IPS-NIHi11 (cell line): Measurements from ENCODE around the gene SAFB2.
A peak's percentile ranks its signal among the peaks of the same experiment; 100 is the strongest.

Experiments used
- DNase-seq: peaks from one replicate; pipeline ENCODE4 v3.0.0; 2012; ENCODE audit warnings: mixed read lengths, low spot score

The SAFB2 gene

DNA sequence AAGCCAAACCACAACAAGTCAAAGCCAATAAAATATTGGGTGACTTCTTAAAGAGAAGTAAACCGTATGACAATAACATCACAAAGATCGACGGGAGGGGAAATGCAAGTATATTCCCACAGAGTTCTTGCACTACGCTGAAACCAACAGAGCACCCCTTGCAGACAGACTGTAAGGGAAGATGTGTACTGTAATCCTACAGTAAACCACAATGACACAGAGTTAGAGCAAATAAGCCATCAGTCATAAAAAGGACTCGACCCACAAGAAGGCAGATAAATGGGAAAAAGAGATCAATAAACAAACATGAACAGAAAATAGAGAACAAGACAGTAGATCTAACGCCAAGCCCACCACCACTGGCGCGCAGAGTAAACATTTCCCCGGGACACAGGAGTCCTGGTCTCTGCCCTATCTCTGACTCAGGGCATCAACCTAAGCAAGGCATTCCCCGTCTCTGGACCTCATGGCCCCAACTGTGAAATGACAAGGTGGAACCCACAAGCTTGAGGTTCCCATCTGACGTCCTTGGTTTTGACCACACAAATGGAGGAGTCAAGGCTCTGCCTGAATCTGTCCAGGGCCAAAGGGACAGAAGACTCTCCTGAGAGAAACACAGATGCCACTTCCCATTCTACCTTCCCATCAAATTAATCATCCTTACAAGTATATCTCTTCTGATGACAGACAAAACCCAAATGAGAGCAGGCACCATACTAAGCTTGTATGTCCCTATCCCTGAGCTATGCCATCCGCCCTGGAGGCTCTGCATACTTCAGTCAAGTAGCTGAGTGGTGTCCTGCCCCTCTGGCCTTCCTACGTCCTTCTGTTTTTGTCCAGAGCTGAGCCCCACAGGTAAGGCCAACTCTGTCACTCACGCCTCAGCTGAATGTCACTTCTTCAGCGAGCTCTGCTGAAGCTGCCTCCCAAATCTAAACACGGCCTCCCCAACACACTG is 15.0 kb downstream of the SAFB2 start:
- DNase-seq = no peak

DNA sequence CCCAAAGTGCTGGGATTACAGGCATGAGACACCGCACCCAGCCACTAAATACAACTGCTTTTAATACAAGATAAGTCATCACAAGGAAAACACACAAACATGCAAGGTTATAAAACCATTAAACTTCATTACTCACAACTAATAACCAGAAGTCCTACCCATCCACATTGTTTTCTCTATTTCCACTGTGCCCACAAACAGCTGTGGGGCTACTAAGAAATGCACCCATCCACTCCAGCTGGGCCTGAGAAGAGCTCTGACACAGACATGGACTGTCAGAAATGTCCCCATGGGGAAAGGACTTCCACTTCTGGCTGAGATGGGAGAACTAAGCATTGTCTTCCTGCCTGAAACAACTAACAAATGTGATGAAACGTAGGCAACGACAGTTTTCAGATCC is 17.2 kb downstream of the SAFB2 start:
- no peak for DNase-seq

DNA sequence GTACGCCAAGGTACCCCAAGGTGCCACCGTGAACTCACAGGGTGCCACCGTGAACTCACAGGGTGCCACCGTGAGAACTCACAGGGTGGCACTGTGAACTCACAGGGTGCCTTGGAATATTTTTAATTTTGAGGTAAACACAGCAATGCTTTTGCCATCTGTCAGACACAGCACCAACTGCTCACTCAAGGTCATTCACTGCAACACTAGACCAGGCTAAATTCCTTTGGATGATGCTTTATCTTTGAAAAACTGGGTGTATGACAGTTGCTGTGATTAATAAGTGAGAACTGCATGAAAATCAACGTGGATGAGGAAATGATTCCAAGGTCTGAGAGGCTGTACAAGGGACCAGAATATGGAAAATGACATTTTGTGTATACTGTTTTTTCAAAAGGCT is 18.9 kb downstream of the SAFB2 start:
- DNase-seq = no peak

DNA sequence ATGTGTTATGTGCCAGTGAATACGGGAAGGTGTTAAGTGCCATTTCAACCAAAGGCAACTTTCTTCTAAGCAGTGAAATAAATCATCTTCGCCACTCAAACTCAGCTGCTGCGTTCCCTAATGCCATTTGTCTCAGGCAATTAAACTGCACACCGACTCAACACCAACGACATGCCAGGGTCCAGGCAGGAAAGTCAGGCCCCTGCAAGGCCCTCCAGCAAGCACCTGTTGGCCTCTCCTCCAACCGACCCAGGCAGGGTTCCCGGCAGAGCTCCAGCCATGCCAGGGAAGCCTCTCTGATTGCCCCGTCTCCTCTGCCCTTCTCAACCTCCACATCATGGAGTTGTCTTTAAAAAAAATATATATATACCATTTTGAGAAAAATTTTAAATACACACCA is 21.8 kb downstream of the SAFB2 start:
- no peak for DNase-seq

DNA sequence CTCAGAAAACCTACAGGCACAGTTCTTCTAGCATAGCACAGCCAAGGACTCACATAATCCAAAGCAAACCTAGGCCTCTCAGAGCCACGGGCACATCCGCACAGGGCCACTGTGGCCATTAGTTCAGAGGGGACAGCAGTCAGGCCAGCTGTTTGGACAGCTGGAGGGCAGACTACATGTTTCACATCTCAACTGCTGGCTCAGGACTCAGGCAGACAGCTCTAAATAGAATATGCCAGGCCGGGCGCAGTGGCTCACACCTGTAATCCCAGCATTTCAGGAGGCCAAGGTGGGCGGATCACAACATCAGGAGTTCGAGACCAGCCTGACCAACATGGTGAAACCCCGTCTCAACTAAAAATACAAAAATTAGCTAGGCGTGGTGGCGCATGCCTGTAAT is 26.8 kb downstream of the SAFB2 start:
- no peak for DNase-seq

DNA sequence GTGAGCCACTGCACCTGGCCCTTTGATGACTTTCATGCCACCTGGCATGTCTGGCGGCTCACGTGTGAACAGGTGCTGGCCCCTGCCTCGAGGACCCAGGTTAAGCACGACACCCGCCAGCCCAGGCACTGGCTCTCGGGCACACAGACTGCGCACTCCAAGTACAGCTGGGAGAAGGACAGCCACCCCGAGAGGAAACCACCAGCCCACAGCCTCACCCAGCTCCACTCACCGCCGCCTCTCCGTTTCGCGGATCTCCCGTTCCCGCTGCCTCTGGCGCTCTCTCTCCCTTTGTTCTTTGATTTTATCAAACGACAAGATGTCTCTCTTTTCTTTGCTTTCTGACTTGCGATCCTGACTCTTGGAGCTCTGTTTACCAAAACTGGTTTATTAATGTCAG is 27.4 kb downstream of the SAFB2 start:
- DNase-seq = no peak

DNA sequence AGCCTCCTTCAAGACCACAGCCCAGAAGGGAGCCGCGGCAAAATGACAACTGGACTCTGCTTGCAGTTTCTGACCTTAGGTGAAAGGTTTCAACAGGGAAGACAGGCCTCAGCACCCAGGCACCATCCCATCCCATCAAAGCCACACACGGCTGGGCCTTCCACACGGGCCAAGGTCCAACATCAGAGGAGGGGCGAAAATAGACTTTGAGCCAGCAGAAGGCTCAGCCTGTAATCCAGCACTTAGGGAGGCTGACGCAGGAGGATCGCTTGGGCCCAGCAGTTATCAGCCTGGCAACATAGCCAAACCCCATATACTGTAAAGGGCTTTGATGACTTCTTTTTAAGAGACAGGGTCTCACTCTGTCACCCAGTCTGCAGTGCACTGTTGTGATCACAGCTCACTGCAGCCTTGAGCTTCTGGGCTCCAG is 28.0 kb downstream of the SAFB2 start:
- no peak for DNase-seq

DNA sequence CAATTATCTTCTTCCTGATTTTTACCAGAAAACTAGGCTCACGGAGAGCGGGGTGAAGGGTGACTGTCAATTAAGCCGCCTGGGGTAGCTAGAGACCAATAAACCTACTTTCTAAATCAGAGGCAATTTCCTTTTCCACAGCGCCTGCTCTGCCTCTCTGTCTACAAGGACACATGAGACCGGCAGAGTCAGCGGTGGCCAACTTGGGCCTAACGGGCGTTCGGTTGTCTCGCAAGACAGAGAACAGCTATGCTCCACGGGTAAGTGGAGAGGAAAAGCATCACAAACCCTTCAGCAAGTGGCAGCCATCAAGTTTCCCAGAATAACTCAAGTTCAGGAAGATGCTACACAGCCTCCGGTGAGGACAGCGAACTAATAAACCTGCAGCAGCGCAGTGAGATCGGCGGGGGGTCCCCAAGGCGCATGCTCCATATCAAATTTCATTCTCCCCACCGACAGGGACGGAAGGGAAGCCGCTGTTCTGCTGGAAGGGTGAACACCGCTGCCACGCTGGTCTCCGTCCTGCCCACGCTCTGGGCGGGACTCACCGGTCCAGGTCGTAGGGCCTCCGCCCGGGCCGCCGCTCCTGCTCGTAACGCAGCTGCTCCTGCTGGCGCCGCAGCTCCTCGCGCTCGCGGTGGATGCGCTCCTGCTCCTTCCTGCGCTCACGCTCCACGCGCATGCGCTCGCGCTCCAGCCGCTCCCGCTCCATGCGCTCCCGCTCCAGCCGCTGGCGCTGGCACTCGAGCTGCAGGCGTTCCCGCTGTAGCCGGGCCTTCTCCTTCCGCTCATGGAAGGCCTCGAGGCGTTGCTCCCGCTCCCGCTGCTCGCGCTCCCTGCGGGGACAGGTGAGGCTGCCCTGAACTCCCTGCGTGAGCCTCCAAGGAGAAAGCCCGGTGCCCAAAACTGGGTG is 29.0 kb downstream of the SAFB2 start:
- DNase-seq = no peak

DNA sequence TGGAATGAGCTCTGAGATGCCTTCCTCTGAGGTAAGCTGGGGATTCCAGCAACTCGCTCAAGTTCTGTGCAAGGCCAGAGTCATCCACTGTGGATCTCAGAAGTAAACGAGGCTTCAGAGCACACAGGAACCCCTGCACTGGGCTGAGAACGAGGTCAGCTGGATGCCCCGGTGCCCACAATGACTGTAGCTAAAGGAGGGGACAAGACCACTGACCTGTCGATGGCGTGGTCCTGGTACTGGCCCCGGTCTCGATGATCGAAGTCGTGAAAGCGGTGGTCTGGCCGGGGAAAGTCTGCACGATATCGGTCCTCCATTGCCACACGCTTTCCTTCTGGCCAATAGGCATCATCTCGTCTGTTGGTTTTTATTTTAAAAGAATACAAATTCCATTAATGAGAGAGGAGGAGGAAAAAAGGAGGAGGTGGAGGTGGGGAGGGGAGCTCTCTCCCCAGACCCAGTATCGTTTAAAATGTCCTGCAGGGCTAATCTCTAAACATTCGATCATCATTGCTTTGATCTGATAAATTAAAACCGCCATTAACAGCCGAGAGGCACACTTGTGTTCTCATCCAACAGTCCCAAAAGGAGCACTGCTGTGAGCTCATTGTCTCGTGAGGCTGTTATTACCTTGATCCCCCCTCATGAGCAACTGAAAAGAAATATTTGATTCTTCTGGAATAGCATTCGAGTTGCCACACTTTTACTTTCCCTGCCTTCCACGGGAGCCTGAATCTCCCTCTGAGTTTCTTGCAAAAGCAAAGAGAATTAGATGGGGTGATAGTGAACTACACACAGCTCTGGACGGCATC is 29.8 kb downstream of the SAFB2 start:
- no peak for DNase-seq

DNA sequence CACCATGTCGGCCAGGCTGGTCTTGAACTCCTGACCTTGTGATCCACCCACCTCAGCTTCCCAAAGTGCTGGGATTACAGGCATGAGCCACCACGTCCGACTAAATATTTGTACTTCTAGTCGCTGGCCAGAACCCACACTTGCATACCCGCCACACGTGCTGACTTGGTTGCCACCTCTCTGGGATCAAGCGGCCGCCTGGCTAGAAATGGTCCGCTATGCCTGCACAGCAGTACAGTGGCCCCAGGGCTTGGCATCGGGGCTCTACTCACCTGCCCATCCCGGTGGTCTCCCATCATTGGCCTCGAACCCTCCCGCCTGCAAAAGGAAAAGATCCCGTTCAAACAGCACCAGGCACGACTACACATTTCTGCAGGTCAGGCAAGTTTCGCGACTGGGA is 31.1 kb downstream of the SAFB2 start:
- DNase-seq = no peak

DNA sequence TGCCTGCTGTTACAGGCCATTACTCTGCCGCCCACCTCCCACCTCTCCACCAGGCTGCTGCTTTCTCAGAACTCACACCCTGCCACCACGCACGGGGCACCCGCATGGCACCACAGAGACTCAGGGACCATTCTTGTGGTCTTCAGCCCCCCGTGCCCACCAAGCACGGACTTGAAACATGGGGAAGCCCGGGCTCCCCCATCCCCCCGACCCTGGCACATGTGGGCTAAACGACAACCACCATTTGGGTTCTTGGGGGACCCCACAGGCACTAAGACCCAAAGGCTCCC is 31.8 kb downstream of the SAFB2 start:
- no peak for DNase-seq

DNA sequence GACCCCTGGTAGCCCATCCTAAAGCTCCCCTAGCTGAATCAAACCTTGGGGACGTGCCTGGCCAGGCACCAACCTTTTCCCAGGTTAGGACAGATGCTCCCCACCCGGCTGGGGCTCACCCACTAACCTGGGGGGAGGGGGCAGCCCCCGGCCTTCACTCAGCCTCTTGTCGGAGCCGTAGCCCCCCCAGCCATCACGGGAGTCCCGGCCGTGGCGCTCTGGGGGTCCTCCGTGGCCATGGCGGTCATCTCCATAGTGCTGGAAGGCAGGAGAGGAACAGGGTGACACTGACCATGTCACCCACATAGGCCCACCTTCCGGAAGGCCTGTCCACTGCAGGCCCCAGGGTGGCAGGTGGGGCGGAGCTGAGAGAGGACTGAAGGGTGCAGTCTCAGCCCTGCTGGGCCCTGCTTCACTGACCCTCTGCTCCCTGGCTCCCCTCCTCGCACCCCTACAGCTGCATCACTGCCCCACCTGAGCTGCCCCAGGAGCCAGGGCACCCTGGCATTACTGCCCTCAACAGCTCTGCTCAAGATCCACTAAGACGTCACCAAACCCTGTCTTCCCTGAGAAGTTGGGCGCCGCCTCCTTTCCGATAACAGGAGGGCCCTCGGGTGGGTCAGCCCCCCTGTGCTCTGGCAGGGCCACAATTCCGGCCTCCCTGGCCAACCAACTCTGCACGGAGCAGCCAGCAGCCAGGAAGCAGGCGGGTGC is 32.3 kb downstream of the SAFB2 start:
- DNase-seq = no peak

DNA sequence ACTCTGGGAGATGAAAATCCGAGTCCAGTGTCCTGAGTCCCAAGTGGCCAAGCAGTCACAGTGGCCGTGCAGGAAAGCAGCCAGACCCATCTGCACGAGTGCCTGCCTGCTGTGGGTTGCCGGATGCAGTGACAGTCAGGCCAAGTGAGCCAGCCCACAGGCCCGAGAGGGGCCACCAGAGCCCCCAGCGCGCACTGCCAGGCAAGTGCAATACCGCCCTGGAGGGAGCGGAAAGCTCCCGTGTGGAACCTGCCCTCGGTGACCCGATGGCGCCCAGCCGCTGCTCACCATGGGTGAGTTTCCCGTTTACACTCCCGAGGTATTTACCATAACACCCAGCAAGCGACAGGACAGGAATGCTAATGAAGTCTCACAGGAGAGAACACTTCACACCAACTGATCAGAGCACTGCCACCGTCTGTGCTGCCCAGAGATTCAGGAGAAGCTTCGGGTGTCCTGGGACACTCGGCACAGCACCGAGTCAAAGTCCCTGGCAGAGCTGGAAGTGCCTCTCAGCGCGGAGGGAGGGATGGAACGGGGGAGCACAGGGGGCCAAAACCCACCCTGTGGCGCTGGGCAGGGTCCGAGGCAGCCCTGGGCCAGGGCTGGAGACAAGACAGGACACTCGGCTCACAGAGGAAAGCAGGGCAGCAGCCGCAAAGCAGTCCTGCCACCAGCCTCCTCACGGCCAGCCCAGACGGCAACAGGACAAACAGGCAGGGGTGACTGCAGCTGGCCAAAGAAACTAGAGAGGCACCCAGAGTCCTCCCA is 33.5 kb downstream of the SAFB2 start:
- no peak for DNase-seq

DNA sequence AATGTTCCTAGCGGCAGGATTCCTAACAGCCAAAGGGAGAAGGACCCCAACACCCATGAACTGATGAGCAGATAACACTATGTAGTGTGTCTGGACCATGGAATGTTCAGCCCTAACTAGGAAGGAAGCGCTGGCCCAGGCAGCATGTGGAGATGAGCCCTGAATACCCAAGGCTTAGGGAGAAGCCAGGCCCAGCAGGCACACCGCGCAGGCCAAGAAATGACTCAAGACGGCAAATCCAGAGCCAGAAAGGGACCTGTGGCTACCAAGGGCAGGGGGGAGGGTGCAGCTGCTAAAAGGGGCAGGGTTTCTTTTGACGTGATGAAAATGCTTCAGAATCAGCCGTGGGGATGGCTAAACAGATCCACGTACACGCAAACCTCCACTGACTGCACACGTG is 34.1 kb downstream of the SAFB2 start:
- no peak for DNase-seq

DNA sequence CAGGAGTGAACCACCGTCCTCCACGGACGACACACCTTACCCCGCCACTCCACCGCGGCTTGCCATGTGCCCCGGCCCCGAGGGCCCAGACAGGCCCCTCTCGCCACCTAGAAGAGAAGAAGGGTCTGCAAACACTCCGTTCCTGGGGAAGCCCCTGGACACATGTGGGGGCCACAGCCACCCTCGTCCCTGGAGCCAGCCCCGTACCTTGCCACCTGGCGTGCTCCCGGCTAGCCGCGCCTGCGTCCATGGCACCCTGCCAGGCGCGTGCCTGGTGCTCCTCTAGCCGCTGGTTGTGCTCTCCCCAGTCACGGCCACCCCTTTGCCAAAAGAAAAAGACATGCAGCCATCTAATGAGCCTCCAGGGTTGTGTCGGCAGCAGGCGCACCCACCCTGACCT is 34.9 kb downstream of the SAFB2 start:
- no peak for DNase-seq

DNA sequence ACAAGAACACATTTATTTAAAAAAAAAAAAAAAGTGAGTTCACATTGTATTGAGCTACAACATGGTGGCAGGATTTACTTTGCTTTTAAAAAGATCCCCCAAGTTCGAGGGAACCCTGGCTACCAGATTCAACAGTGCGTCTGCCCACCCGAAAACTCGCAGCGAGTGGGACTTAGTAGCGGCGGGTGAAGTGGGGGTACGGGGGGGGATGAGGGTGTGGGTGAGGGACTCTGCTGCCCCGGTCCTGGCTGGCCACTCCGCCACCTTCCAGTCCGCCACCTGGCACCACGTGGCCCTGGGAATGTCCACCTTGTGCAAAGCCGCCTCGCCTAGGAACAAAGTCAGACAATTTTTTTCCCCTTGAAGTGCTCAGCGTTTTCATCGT is 35.5 kb downstream of the SAFB2 start:
- no peak for DNase-seq

DNA sequence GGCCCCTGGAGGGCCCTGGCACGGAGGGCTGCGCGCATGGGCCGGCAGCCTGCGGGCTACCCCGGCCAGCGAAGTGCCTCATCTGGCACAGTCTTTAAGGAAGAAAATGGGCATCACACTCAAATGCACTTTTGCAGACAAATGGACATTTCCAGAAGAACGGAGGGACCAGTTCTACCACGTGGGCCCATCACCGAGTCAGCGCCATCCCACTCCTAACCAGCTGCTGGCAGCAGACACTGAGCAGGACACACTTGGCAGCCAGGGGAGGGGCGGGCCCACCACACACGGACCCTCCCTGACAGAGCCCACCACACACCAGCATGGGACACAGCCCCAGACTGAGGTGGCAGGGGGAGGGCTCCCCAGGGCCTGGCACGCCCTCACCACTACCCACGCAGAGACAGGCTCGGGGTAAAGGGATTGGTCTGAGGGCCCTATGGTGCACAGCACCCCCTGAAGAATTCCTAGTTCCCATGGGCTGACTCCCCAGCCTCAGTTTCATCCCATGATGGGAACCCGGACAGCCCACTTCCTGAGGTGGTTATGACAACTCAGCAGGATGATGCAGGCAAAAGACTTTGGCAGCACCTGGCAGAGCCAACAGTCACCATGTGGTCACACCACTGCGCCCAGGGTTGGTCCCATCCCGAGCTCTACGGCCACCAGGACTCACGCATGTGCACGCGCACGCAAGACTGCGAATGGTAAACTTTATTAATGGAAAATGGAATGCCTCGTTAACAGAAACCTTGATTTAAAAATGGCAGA is 36.1 kb downstream of the SAFB2 start:
- DNase-seq = peak; percentile 47

DNA sequence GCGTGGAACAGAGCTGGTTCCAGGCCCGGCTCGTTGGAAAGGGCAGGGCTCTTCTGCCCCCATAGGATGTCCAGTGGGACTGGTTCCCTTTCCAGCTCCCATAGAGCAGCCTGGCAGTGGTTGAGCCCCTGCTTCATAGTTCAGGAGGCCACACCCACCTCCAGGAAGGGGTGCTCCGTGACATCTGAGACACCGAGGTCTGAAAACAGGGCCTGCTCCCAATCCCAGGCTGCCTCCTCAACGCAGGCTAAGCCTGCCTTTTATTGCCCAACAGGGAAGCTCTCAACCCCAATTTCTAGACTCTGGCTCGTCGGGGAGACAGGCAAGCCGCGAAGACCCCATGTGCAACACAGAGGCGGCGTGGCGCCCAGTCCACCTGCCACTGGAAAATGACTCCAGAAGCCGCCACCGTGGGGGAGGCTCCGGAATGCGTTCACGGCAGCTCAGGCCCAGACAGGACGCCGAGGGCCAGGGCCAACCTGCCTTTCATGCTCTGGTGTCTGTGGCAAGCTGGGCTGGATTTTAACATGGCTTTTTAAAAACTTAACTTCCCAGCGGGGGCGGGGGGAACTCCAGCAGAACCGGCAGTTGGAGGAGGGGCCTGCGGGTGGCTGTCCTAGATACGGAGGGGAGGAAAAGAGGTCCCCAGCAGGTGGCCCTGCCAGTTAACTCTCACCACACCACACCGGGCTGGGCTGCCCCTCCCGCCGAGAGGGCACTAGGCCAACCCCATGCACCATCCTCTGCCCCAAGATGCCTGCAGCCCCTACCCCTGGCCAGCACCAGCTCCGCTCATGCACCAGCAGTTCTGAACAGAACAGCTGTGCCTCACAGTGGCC is 36.9 kb downstream of the SAFB2 start:
- DNase-seq = peak; percentile 90

DNA sequence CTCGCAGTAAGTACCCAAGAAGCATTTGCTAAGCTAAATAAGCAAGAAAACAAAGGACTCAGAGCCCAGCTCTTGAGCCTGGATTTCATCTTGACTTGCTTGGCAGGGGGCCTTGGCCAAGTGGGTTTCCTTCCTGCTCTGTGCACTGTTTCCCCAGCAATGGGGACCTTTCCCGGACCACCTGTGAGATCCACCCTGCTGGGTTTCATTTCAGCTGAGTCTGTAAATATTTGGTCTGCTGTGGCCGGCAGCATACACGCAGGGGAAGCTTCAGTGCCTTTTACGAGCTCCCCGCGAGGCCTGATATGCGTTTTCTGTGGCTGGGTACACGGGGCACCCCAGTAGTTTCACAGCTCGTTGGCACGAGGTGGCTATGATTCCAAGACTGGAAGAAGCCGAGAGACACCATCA is 42.4 kb downstream of the SAFB2 start:
- DNase-seq = no peak
